HL-60 (cell line): ENCODE results near the gene B3GALNT2.

Experiments used
- CTCF ChIP-seq: IDR thresholded peaks from one replicate; pipeline ENCODE4 v1.5.1; 2011; ENCODE audit warnings: low read length, control low read depth, inconsistent platforms; ENCODE audit not compliant: insufficient read depth
- POLR2AphosphoS5 ChIP-seq: IDR thresholded peaks from 2 replicates; pipeline ENCODE4 v1.6.1; 2012; ENCODE audit warnings: low read depth
- REST ChIP-seq: IDR thresholded peaks from 2 replicates; pipeline ENCODE4 v1.6.1; 2012; ENCODE audit warnings: low read depth; ENCODE audit not compliant: insufficient replicate concordance
- SPI1 ChIP-seq: IDR thresholded peaks from 2 replicates; pipeline ENCODE4 v1.6.1; 2012; ENCODE audit warnings: low read depth, mild to moderate bottlenecking, borderline replicate concordance

- TF ChIP-seq CTCF (no peak), REST (no peak), POLR2AphosphoS5 (no peak), SPI1 (no peak)
These were observed 6.6 kb upstream of the B3GALNT2 start for GRCh38 chr1:235510823-235511222.
